Stimulated activated CD4-positive, alpha-beta T cell treated with anti-CD3 and anti-CD28 coated beads, Interleukin-2, amount 100 ng/mL, for 4 hours (primary cell): ENCODE measurements around the gene RPTOR.
"Not testable (repeated sequence)": the region's sequence is repeated elsewhere in the genome, so short reads cannot be mapped to it uniquely, and the experiment has no call there.

Experiments
- DNase-seq: peaks from one replicate; pipeline ENCODE4 v3.0.0-alpha.2; 2020; ENCODE audit warnings: low read depth

Gene RPTOR

GRCh38 chr17:80785477-80786178 lies 241.0 kb downstream of the RPTOR start:
- no peak for DNase-seq

- no peak for DNase-seq
These were observed 241.8 kb downstream of the RPTOR start for GRCh38 chr17:80786470-80786869.

GRCh38 chr17:80786887-80787286 lies 242.2 kb downstream of the RPTOR start:
- no peak for DNase-seq

- DNase-seq = no peak
These were observed 243.2 kb downstream of the RPTOR start for GRCh38 chr17:80787881-80788280.

- no peak for DNase-seq
These were observed 244.8 kb downstream of the RPTOR start for GRCh38 chr17:80789356-80789902.

GRCh38 chr17:80790021-80790765 lies 245.6 kb downstream of the RPTOR start:
- no peak for DNase-seq

- DNase-seq = no peak
These were observed 246.5 kb downstream of the RPTOR start for GRCh38 chr17:80790981-80791742.

GRCh38 chr17:80791758-80792284 lies 247.2 kb downstream of the RPTOR start:
- DNase-seq = no peak

GRCh38 chr17:80792373-80792781 lies 247.7 kb downstream of the RPTOR start:
- DNase-seq = no peak

GRCh38 chr17:80793421-80793820 lies 248.8 kb downstream of the RPTOR start:
- no peak for DNase-seq

GRCh38 chr17:80793851-80794267 lies 249.2 kb downstream of the RPTOR start:
- DNase-seq = no peak

- DNase-seq = no peak
These were observed 249.8 kb downstream of the RPTOR start for GRCh38 chr17:80794281-80795089.

GRCh38 chr17:80795090-80795580 lies 250.5 kb downstream of the RPTOR start:
- DNase-seq = no peak

GRCh38 chr17:80795754-80796153 lies 251.1 kb downstream of the RPTOR start:
- DNase-seq = no peak

GRCh38 chr17:80796430-80796861 lies 251.8 kb downstream of the RPTOR start:
- DNase-seq = no peak

- not testable (repeated sequence) for DNase-seq
These were observed 252.6 kb downstream of the RPTOR start for GRCh38 chr17:80797222-80797621.

- DNase-seq = no peak
These were observed 253.3 kb downstream of the RPTOR start for GRCh38 chr17:80797741-80798594.

GRCh38 chr17:80798595-80799537 lies 254.2 kb downstream of the RPTOR start:
- no peak for DNase-seq
